Measurements from ENCODE around the gene ESYT3.
"Not testable (repeated sequence)": the region's sequence is repeated elsewhere in the genome, so short reads cannot be mapped to it uniquely, and the experiment has no call there.

The ESYT3 gene

GRCh38 chr3:138494607-138494929, 60.2 kb downstream of the ESYT3 start:
- no peak overlapping the region for H3K4me3 ChIP-seq (ENCODE audit: low read depth, low read length)
- peaks cover 10% of the 10 kb centered on the region; the same call in 1 of the 2 replicates for H3K36me3 ChIP-seq (ENCODE audit: control insufficient read depth, insufficient read depth, low read length)
- no peak overlapping the region for H3K9ac ChIP-seq (ENCODE audit: low read depth, low read length)
- H3K9me3 ChIP-seq (ENCODE audit: control insufficient read depth, insufficient read depth, low read length) = peaks cover 7% of the 10 kb centered on the region
- H3K4me1 ChIP-seq (ENCODE audit: control insufficient read depth, insufficient read depth, low read length) = peaks cover 12% of the 10 kb centered on the region
- H3K27me3 ChIP-seq (ENCODE audit: control insufficient read depth, insufficient read depth, low read length) = no peaks in the 10 kb centered on the region
- no peak overlapping the region for H3K27ac ChIP-seq (ENCODE audit: low read depth, low read length)

GRCh38 chr3:138495638-138496037, 61.2 kb downstream of the ESYT3 start:
- H3K9ac ChIP-seq (ENCODE audit: low read depth, low read length); H3K4me3 ChIP-seq (ENCODE audit: low read depth, low read length); H3K27ac ChIP-seq (ENCODE audit: low read depth, low read length); H3K9me3 ChIP-seq (ENCODE audit: control insufficient read depth, insufficient read depth, low read length); H3K27me3 ChIP-seq (ENCODE audit: control insufficient read depth, insufficient read depth, low read length): not testable (repeated sequence)
- peaks cover 15% of the 10 kb centered on the region; the same call in 1 of the 2 replicates for H3K36me3 ChIP-seq (ENCODE audit: control insufficient read depth, insufficient read depth, low read length)
- H3K4me1 ChIP-seq (ENCODE audit: control insufficient read depth, insufficient read depth, low read length) = peaks cover 12% of the 10 kb centered on the region

GRCh38 chr3:138496436-138496835, 62.0 kb downstream of the ESYT3 start:
- Histone ChIP-seq H3K27me3 (ENCODE audit: control insufficient read depth, insufficient read depth, low read length) (no peaks in the 10 kb centered on the region), H3K4me3 (ENCODE audit: low read depth, low read length) (no peak overlapping the region), H3K27ac (ENCODE audit: low read depth, low read length) (no peak overlapping the region), H3K9ac (ENCODE audit: low read depth, low read length) (no peak overlapping the region), H3K9me3 (ENCODE audit: control insufficient read depth, insufficient read depth, low read length) (no peaks in the 10 kb centered on the region; the same call in 1 of the 2 replicates), H3K36me3 (ENCODE audit: control insufficient read depth, insufficient read depth, low read length) (peaks cover 15% of the 10 kb centered on the region; the same call in 1 of the 2 replicates), H3K4me1 (ENCODE audit: control insufficient read depth, insufficient read depth, low read length) (peaks cover 12% of the 10 kb centered on the region)

GRCh38 chr3:138497021-138497420, 62.6 kb downstream of the ESYT3 start:
- no peak overlapping the region for H3K27ac ChIP-seq (ENCODE audit: low read depth, low read length)
- peaks cover 15% of the 10 kb centered on the region; the same call in 1 of the 2 replicates for H3K36me3 ChIP-seq (ENCODE audit: control insufficient read depth, insufficient read depth, low read length)
- no peak overlapping the region for H3K4me3 ChIP-seq (ENCODE audit: low read depth, low read length)
- no peaks in the 10 kb centered on the region for H3K27me3 ChIP-seq (ENCODE audit: control insufficient read depth, insufficient read depth, low read length)
- peaks cover 12% of the 10 kb centered on the region for H3K4me1 ChIP-seq (ENCODE audit: control insufficient read depth, insufficient read depth, low read length)
- H3K9me3 ChIP-seq (ENCODE audit: control insufficient read depth, insufficient read depth, low read length) = no peaks in the 10 kb centered on the region
- H3K9ac ChIP-seq (ENCODE audit: low read depth, low read length) = no peak overlapping the region

- Histone ChIP-seq H3K9ac (ENCODE audit: low read depth, low read length) (no peak overlapping the region), H3K4me1 (ENCODE audit: control insufficient read depth, insufficient read depth, low read length) (peaks cover 12% of the 10 kb centered on the region), H3K27ac (ENCODE audit: low read depth, low read length) (no peak overlapping the region), H3K36me3 (ENCODE audit: control insufficient read depth, insufficient read depth, low read length) (peaks cover 12% of the 10 kb centered on the region; the same call in 1 of the 2 replicates), H3K9me3 (ENCODE audit: control insufficient read depth, insufficient read depth, low read length) (no peaks in the 10 kb centered on the region), H3K27me3 (ENCODE audit: control insufficient read depth, insufficient read depth, low read length) (no peaks in the 10 kb centered on the region), H3K4me3 (ENCODE audit: low read depth, low read length) (no peak overlapping the region)
Observed at GRCh38 chr3:138497851-138498250, 63.4 kb downstream of the ESYT3 start.

- H3K9ac ChIP-seq (ENCODE audit: low read depth, low read length) = no peak overlapping the region
- H3K36me3 ChIP-seq (ENCODE audit: control insufficient read depth, insufficient read depth, low read length) = peaks cover 10% of the 10 kb centered on the region; the same call in 1 of the 2 replicates
- H3K27me3 ChIP-seq (ENCODE audit: control insufficient read depth, insufficient read depth, low read length) = no peaks in the 10 kb centered on the region
- no peaks in the 10 kb centered on the region for H3K9me3 ChIP-seq (ENCODE audit: control insufficient read depth, insufficient read depth, low read length)
- H3K4me3 ChIP-seq (ENCODE audit: low read depth, low read length) = no peak overlapping the region
- peaks cover 12% of the 10 kb centered on the region for H3K4me1 ChIP-seq (ENCODE audit: control insufficient read depth, insufficient read depth, low read length)
- no peak overlapping the region for H3K27ac ChIP-seq (ENCODE audit: low read depth, low read length)
Observed at GRCh38 chr3:138498991-138499390, 64.6 kb downstream of the ESYT3 start.

- Histone ChIP-seq H3K4me1 (ENCODE audit: control insufficient read depth, insufficient read depth, low read length) (peaks cover 7% of the 10 kb centered on the region; the same call in 1 of the 2 replicates), H3K9ac (ENCODE audit: low read depth, low read length) (no peak overlapping the region), H3K27me3 (ENCODE audit: control insufficient read depth, insufficient read depth, low read length) (no peaks in the 10 kb centered on the region), H3K27ac (ENCODE audit: low read depth, low read length) (no peak overlapping the region), H3K4me3 (ENCODE audit: low read depth, low read length) (no peak overlapping the region), H3K9me3 (ENCODE audit: control insufficient read depth, insufficient read depth, low read length) (no peaks in the 10 kb centered on the region), H3K36me3 (ENCODE audit: control insufficient read depth, insufficient read depth, low read length) (no peaks in the 10 kb centered on the region; the same call in 1 of the 2 replicates)
Observed at GRCh38 chr3:138507524-138507923, 73.1 kb downstream of the ESYT3 start.

- no peak overlapping the region for H3K9ac ChIP-seq (ENCODE audit: low read depth, low read length)
- H3K4me3 ChIP-seq (ENCODE audit: low read depth, low read length) = no peak overlapping the region
- no peaks in the 10 kb centered on the region for H3K36me3 ChIP-seq (ENCODE audit: control insufficient read depth, insufficient read depth, low read length)
- H3K27me3 ChIP-seq (ENCODE audit: control insufficient read depth, insufficient read depth, low read length) = no peaks in the 10 kb centered on the region
- H3K9me3 ChIP-seq (ENCODE audit: control insufficient read depth, insufficient read depth, low read length) = no peaks in the 10 kb centered on the region
- H3K4me1 ChIP-seq (ENCODE audit: control insufficient read depth, insufficient read depth, low read length) = peaks cover 7% of the 10 kb centered on the region; the same call in 1 of the 2 replicates
- H3K27ac ChIP-seq (ENCODE audit: low read depth, low read length) = no peak overlapping the region
Observed at GRCh38 chr3:138509586-138509985, 75.2 kb downstream of the ESYT3 start.

GRCh38 chr3:138511945-138512344, 77.5 kb downstream of the ESYT3 start:
- no peak overlapping the region for H3K9ac ChIP-seq (ENCODE audit: low read depth, low read length)
- no peaks in the 10 kb centered on the region for H3K27me3 ChIP-seq (ENCODE audit: control insufficient read depth, insufficient read depth, low read length)
- H3K36me3 ChIP-seq (ENCODE audit: control insufficient read depth, insufficient read depth, low read length) = peaks cover 2% of the 10 kb centered on the region; the same call in 1 of the 2 replicates
- no peak overlapping the region for H3K4me3 ChIP-seq (ENCODE audit: low read depth, low read length)
- H3K4me1 ChIP-seq (ENCODE audit: control insufficient read depth, insufficient read depth, low read length) = peaks cover 7% of the 10 kb centered on the region; the same call in 1 of the 2 replicates
- H3K9me3 ChIP-seq (ENCODE audit: control insufficient read depth, insufficient read depth, low read length) = peaks cover 4% of the 10 kb centered on the region; the same call in 1 of the 2 replicates
- no peak overlapping the region for H3K27ac ChIP-seq (ENCODE audit: low read depth, low read length)

GRCh38 chr3:138513090-138513843, 78.9 kb downstream of the ESYT3 start:
- H3K4me3 ChIP-seq (ENCODE audit: low read depth, low read length) = no peak overlapping the region
- H3K9me3 ChIP-seq (ENCODE audit: control insufficient read depth, insufficient read depth, low read length) = peaks cover 14% of the 10 kb centered on the region
- no peaks in the 10 kb centered on the region for H3K27me3 ChIP-seq (ENCODE audit: control insufficient read depth, insufficient read depth, low read length)
- no peak overlapping the region for H3K9ac ChIP-seq (ENCODE audit: low read depth, low read length)
- H3K27ac ChIP-seq (ENCODE audit: low read depth, low read length) = no peak overlapping the region
- peaks cover 7% of the 10 kb centered on the region; the same call in 1 of the 2 replicates for H3K4me1 ChIP-seq (ENCODE audit: control insufficient read depth, insufficient read depth, low read length)
- H3K36me3 ChIP-seq (ENCODE audit: control insufficient read depth, insufficient read depth, low read length) = peaks cover 4% of the 10 kb centered on the region; the same call in 1 of the 2 replicates

GRCh38 chr3:138521445-138521844, 87.0 kb downstream of the ESYT3 start:
- H3K4me3 ChIP-seq (ENCODE audit: low read depth, low read length); H3K4me1 ChIP-seq (ENCODE audit: control insufficient read depth, insufficient read depth, low read length); H3K9ac ChIP-seq (ENCODE audit: low read depth, low read length); H3K27me3 ChIP-seq (ENCODE audit: control insufficient read depth, insufficient read depth, low read length); H3K36me3 ChIP-seq (ENCODE audit: control insufficient read depth, insufficient read depth, low read length); H3K27ac ChIP-seq (ENCODE audit: low read depth, low read length): not testable (repeated sequence)
- peaks cover 16% of the 10 kb centered on the region for H3K9me3 ChIP-seq (ENCODE audit: control insufficient read depth, insufficient read depth, low read length)
